Renal cortex interstitium (tissue), 15 donors: ENCODE data around the gene ZNF699. TPM values are rescaled to one million over a fixed set of nuclear protein-coding genes. Genes with fewer than 3 reads are reported as not detected.
"Not testable (repeated sequence)": the region's sequence is repeated elsewhere in the genome, so short reads cannot be mapped to it uniquely, and the experiment has no call there.

Source experiments
- DNase-seq, 11 donors: peaks; one replicate each; pipeline ENCODE4 v3.0.0-alpha.2; 2013; ENCODE audit warnings: low read depth in 9 of 11, low spot score in 4 of 11; ENCODE audit errors: extremely low read depth in 1 of 11
- long read RNA-seq, 16 experiments: transcript quantifications; one replicate each; lab custom pipeline, GENCODE V29; 2026
- polyA plus RNA-seq, 3 donors: library from polyadenylated mRNA; unstranded; fragments of 120-200 nt; gene quantifications; one replicate each; pipeline ENCODE4 v1.2.1, GENCODE V29; 2013; ENCODE audit not compliant: insufficient read length in 3 of 3

ZNF699 gene
- polyA plus RNA-seq, result 1 to 10 TPM; 6.7 to 7.4 (median 7.1) TPM
- long read RNA-seq, donor 1, partial matches to known transcripts, result 0 of 1 reads
- long read RNA-seq, donor 1, other reads (novel, unspliced or antisense), result 0 of 1 reads
- long read RNA-seq, donor 2, result 0 reads
- long read RNA-seq, donor 3, partial matches to known transcripts, result 49 of 51 reads
- long read RNA-seq, donor 3, other reads (novel, unspliced or antisense), result 0 of 51 reads
- long read RNA-seq, donor 4, partial matches to known transcripts, result 34 of 34 reads
- long read RNA-seq, donor 4, other reads (novel, unspliced or antisense), result 0 of 34 reads
- long read RNA-seq, donor 5, result 0 reads
- long read RNA-seq, donor 6, partial matches to known transcripts, result 81 of 82 reads
- long read RNA-seq, donor 6, other reads (novel, unspliced or antisense), result 0 of 82 reads
- long read RNA-seq, donor 7, result 0 reads
- long read RNA-seq, donor 8, result 0 reads
- long read RNA-seq, donor 9, partial matches to known transcripts, result 16 of 16 reads
- long read RNA-seq, donor 9, other reads (novel, unspliced or antisense), result 0 of 16 reads
- long read RNA-seq, donor 10, partial matches to known transcripts, result 42 of 42 reads
- long read RNA-seq, donor 10, other reads (novel, unspliced or antisense), result 0 of 42 reads
- long read RNA-seq, donor 11, partial matches to known transcripts, result 15 of 15 reads
- long read RNA-seq, donor 11, other reads (novel, unspliced or antisense), result 0 of 15 reads
- long read RNA-seq, donor 12, partial matches to known transcripts, result 0 of 1 reads
- long read RNA-seq, donor 12, other reads (novel, unspliced or antisense), result 0 of 1 reads
- long read RNA-seq, donor 13, result 0 reads
- long read RNA-seq, donor 14, partial matches to known transcripts, result 41 of 41 reads
- long read RNA-seq, donor 14, other reads (novel, unspliced or antisense), result 0 of 41 reads
- long read RNA-seq, donor 15, result 0 reads
- long read RNA-seq, donor 16, partial matches to known transcripts, result 110 of 111 reads
- long read RNA-seq, donor 16, other reads (novel, unspliced or antisense), result 0 of 111 reads

GRCh38 chr19:9309139-9309973 lies at the start of gene ZNF699:
ZNF699 (minus strand) TSS chr19:9309838; CDS start chr19:9305119, 4,719 bp downstream.
- peak; percentile 54 to 99 (median 96) for DNase-seq

GRCh38 chr19:9354651-9355050 lies 45.0 kb upstream of the ZNF699 start:
- no peak for DNase-seq

DNA sequence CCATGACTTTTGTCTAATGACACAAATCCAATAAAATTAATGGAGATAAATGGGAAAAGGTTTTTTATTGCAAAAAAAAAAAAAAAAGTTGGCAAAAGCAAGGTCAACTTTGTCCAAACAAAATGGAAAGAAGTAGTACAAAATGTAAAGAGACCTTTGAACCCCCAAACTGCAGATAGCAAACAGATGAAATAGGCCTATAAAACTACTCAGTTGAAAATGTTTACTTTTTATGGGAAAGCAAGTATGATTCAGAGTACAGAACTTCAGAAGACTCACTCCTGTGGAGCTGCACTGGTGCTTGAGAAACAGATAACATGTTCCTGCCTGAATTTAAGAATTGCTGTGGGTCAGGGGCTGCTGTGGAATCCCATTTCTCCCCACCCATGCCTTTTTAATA lies 43.4 kb upstream of the ZNF699 start:
- no peak for DNase-seq

- no peak for DNase-seq
These were observed 42.9 kb upstream of the ZNF699 start for GRCh38 chr19:9352505-9352904.

DNA sequence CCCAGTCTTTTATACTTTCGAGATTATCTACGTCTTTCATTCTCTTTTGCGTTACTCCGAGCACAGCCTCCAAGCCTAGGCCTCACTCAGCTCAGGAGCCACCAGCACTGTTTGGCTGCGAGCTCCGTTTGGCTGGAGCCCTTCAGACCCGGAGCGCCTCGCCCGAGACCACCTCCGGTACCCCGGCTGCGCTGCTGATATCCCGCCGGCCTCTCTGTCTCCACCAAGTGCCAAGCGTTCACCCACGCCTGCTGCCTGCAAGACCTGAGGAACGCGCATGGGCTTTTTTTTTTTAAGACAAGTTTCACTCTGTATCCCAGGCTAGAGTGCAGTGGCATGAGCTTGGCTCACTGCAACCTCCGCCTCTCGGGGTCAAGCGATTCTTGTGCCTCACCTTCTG lies 39.0 kb upstream of the ZNF699 start:
- no peak for DNase-seq

GRCh38 chr19:9348253-9348652 lies 38.6 kb upstream of the ZNF699 start:
- no peak for DNase-seq

DNA sequence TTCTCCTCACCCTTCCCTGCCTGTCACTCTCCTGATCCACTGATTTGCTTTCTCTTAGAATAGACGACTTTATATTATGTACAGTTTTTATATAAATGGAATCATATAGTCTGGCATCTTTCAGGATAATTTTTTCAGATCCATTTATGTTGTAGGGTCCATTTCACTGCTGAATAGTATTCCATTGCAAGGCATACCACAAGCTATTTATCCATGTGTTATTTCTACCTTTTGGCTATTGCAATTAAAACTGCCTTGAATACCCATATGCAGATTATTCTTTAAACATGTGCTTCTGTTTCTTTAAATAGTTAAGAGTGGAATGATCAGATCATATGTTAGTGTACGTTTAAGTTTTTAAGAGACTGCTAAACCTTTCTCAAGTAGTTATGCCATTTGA lies 35.4 kb upstream of the ZNF699 start:
- no peak for DNase-seq

DNA sequence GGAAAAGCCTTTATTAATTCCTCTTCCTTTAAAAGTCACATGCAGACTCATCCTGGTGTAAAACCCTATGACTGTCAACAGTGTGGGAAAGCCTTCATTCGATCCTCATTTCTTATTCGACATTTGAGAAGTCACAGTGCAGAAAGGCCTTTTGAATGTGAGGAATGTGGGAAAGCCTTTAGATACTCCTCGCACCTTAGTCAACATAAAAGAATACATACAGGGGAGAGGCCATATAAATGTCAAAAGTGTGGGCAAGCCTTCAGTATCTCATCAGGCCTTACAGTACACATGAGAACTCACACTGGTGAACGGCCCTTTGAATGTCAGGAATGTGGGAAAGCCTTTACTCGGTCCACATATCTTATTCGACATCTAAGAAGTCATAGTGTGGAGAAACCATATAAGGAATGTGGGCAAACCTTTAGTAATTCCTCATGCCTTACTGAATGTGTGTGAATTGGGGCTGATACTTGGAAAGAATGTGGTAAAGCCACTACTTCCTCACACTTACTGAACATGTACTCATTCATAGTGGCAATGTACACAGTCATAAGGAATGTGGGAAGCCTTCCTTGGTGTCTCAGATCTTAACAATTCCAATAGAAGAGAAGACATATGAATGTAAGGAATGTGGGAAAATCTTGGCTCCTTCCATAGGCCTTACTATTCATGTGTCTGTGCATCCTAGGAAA lies 33.1 kb upstream of the ZNF699 start:
- no peak for DNase-seq

- DNase-seq, result no peak
These were observed 20.4 kb upstream of the ZNF699 start for GRCh38 chr19:9329999-9330398.

- no peak for DNase-seq
These were observed 14.9 kb upstream of the ZNF699 start for GRCh38 chr19:9324584-9324962.

GRCh38 chr19:9323919-9324583 lies 14.4 kb upstream of the ZNF699 start, which contains the start of gene ZNF559:
ZNF559 (plus strand) TSS chr19:9324179; CDS start chr19:9338550, 14,371 bp downstream.
- DNase-seq, result peak; percentile 83 to 96 (median 94)

- DNase-seq, result peak in 7 of 11 donors; percentile 38 to 67 (median 59)
These were observed 13.9 kb upstream of the ZNF699 start for GRCh38 chr19:9323557-9323918.

- DNase-seq, result not testable (repeated sequence)
These were observed 12.6 kb upstream of the ZNF699 start for GRCh38 chr19:9322201-9322600.

DNA sequence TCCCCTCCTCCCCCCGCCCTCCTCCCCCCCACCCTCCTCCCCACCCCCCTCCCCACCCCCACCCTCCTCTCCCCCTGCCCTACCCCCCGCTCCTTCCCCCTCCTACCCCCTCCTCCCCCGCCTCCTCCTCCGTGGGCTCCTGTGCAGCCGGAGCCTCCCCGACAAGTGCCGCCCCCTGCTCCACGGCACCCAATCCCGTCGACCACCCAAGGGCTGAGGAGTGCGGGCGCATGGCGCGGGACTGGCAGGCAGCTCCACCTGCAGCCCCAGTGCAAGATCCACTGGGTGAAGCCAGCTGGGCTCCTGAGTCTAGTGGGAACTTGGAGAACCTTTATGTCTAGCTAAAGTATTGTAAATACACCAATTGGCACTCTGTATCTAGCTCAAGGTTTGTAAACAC lies 12.1 kb upstream of the ZNF699 start:
- DNase-seq, result not testable (repeated sequence)

DNA sequence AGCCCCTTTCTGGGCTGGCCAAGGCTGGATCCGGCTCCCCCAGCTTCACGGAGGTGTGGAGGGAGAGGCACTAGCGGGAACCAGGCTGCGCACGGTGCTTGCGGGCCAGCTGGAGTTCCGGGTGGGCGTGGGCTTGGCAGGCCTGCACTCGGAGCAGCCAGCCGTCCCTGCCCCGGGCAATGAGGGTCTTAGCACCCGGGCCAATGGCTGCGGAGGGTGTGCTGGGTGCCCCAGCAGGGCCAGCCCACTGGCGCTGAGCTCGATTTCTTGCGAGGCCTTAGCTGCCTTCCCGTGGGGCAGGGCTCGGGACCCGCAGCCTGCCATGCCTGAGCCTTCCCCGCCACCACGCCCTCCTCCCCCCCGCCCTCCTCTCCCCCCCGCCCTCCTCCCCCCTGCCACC lies 11.7 kb upstream of the ZNF699 start:
- no peak for DNase-seq

GRCh38 chr19:9313756-9314155 lies 4.1 kb upstream of the ZNF699 start:
- no peak for DNase-seq

DNA sequence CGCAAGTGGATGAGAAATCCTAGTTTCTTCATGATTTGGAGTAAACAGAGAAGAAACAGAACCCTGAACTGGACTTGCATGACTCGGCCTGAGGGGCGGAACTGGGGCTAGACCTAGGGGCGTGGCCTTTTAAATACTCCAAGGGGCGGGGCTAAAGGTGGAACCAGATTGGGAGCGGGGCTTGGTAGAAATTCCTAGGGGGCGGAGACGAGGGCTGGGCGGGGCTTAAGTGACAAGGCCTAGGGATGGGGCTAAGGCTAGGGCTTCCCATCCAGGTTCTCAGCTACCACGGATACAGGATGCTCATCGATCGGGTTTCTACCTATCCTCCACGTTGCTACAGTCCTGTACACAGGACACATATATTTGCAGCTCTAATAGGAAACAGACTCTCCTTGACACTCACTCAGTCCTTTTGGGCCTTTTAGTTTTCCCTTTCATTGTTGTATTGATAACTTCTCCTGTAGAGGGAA lies 372 bp upstream of the ZNF699 start:
- DNase-seq, result peak in 10 of 11 donors; percentile 66 to 92 (median 88)
